OCI-LY3 (cell line): ENCODE data around the gene ARHGEF28.

Source experiments
- H2AFZ ChIP-seq: fragments of 200-600, 300-600 bp; shearing (Covaris generic); 2 replicates; pipeline ENCODE4 v1.6.0; 2014; ENCODE audit warnings: antibody characterized with exemption, low read depth, low read length
- H3K27ac ChIP-seq: fragments of 200-600, 300-600 bp; sonication (generic); 2 replicates; pipeline ENCODE4 v1.5.1; 2014; ENCODE audit warnings: mild to moderate bottlenecking, low read length, moderate library complexity, mixed read lengths
- H3K27me3 ChIP-seq: fragments of 200-600, 300-600 bp; sonication (generic); 2 replicates; pipeline ENCODE4 v1.6.1; 2014; ENCODE audit warnings: low read depth, low read length, mixed read lengths
- H3K36me3 ChIP-seq: fragments of 200-600, 300-600 bp; sonication (generic); replicated peaks from 2 replicates; pipeline ENCODE3; 2014; ENCODE audit warnings: low read depth, low read length, mixed read lengths
- H3K4me1 ChIP-seq: fragments of 300-600, 200-600 bp; sonication (generic); 2 replicates; pipeline ENCODE4 v1.6.1; 2014; ENCODE audit warnings: low read length, mixed read lengths
- H3K4me2 ChIP-seq: fragments of 200-600, 300-600 bp; sonication (generic); 2 replicates; pipeline ENCODE4 v1.6.1; 2014; ENCODE audit warnings: low read length, mixed read lengths
- H3K4me3 ChIP-seq: fragments of 300-600, 200-600 bp; sonication (generic); 2 replicates; pipeline ENCODE4 v1.5.1; 2014; ENCODE audit warnings: antibody characterized with exemption, mild to moderate bottlenecking, low read length, moderate library complexity
- H3K79me2 ChIP-seq: fragments of 300-600, 200-600 bp; shearing (Covaris generic); 2 replicates; pipeline ENCODE4 v1.6.1; 2014; ENCODE audit warnings: mild to moderate bottlenecking, low read length, mixed read lengths
- H3K9ac ChIP-seq: fragments of 300-600, 200-600 bp; shearing (Covaris generic); 2 replicates; pipeline ENCODE4 v1.6.0; 2014; ENCODE audit warnings: mild to moderate bottlenecking, low read length, moderate library complexity
- H3K9me3 ChIP-seq: fragments of 200-600, 300-600 bp; shearing (Covaris generic); 2 replicates; pipeline ENCODE4 v1.6.1; 2014; ENCODE audit warnings: low read length, mixed read lengths; ENCODE audit not compliant: insufficient read depth
- H4K20me1 ChIP-seq: fragments of 200-600, 300-600 bp; sonication (generic); 2 replicates; pipeline ENCODE4 v1.6.1; 2016; ENCODE audit warnings: low read length, mixed read lengths; ENCODE audit not compliant: insufficient read depth
- EZH2phosphoT487 ChIP-seq: fragments of 200-600 bp; shearing (Covaris generic); IDR thresholded peaks from 2 replicates; pipeline ENCODE4 v1.6.1; 2018; ENCODE audit warnings: antibody characterized with exemption, mixed run types, low read depth
- TF ChIP-seq, protein P1 (sequence below): fragments of 200-600, 300-600 bp; sonication (generic); IDR thresholded peaks from 2 replicates; pipeline ENCODE4 v1.5.1; 2014; ENCODE audit warnings: antibody characterized with exemption, low read length, low read depth

ARHGEF28 gene

DNA sequence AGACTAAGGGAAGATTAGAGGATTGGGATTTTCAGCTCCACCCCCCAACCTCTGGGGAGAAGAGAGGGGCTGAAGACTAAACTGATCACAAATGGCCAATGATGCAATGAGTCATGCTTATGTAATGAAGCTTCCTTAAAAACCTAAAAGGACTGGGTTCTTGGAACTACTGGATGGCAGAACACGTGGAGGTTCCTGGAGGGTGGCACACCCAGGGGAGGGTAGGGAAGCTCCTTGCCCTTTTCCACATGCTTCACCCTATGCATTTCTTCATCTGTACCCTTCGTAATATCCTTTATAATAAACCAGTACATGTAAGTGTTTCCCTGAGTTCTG, 48.6 kb downstream of the ARHGEF28 start:
- Histone ChIP-seq H3K27me3 (no peaks in the 10 kb centered on the region), H3K4me3 (no peak overlapping the region), H3K79me2 (no peaks in the 10 kb centered on the region), H4K20me1 (no peaks in the 10 kb centered on the region), H3K9me3 (no peaks in the 10 kb centered on the region), H3K4me1 (no peaks in the 10 kb centered on the region), H3K9ac (no peak overlapping the region), H3K4me2 (no peak overlapping the region), H3K27ac (no peak overlapping the region), H2AFZ (no peak overlapping the region), H3K36me3 (no peaks in the 10 kb centered on the region)
- TF ChIP-seq EZH2phosphoT487, result no peak
- TF ChIP-seq, protein P1, sequence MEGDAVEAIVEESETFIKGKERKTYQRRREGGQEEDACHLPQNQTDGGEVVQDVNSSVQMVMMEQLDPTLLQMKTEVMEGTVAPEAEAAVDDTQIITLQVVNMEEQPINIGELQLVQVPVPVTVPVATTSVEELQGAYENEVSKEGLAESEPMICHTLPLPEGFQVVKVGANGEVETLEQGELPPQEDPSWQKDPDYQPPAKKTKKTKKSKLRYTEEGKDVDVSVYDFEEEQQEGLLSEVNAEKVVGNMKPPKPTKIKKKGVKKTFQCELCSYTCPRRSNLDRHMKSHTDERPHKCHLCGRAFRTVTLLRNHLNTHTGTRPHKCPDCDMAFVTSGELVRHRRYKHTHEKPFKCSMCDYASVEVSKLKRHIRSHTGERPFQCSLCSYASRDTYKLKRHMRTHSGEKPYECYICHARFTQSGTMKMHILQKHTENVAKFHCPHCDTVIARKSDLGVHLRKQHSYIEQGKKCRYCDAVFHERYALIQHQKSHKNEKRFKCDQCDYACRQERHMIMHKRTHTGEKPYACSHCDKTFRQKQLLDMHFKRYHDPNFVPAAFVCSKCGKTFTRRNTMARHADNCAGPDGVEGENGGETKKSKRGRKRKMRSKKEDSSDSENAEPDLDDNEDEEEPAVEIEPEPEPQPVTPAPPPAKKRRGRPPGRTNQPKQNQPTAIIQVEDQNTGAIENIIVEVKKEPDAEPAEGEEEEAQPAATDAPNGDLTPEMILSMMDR, result no peak

- H3K27me3 ChIP-seq, result no peaks in the 10 kb centered on the region
- no peaks in the 10 kb centered on the region for H3K79me2 ChIP-seq
- no peak overlapping the region for H3K4me2 ChIP-seq
- H3K9me3 ChIP-seq, result no peaks in the 10 kb centered on the region
- no peaks in the 10 kb centered on the region for H3K36me3 ChIP-seq
- no peaks in the 10 kb centered on the region for H3K4me1 ChIP-seq
- H2AFZ ChIP-seq, result no peak overlapping the region
- no peaks in the 10 kb centered on the region for H4K20me1 ChIP-seq
- TF ChIP-seq, protein P1, result no peak
- TF ChIP-seq EZH2phosphoT487, result no peak
- no peak overlapping the region for H3K4me3 ChIP-seq
- H3K9ac ChIP-seq, result no peak overlapping the region
- H3K27ac ChIP-seq, result no peak overlapping the region
Observed at GRCh38 chr5:73678322-73678740, 52.3 kb downstream of the ARHGEF28 start.

GRCh38 chr5:73678807-73679206, 52.8 kb downstream of the ARHGEF28 start:
- Histone ChIP-seq H3K4me3 (no peak overlapping the region), H3K36me3 (no peaks in the 10 kb centered on the region), H3K27me3 (no peaks in the 10 kb centered on the region), H3K4me2 (no peak overlapping the region), H3K9me3 (no peaks in the 10 kb centered on the region), H3K79me2 (no peaks in the 10 kb centered on the region), H2AFZ (no peak overlapping the region), H3K27ac (no peak overlapping the region), H4K20me1 (no peaks in the 10 kb centered on the region), H3K4me1 (no peaks in the 10 kb centered on the region), H3K9ac (no peak overlapping the region)
- TF ChIP-seq EZH2phosphoT487, result no peak

GRCh38 chr5:73682176-73682575, 56.2 kb downstream of the ARHGEF28 start:
- Histone ChIP-seq H3K79me2 (no peaks in the 10 kb centered on the region), H3K36me3 (no peaks in the 10 kb centered on the region), H3K9ac (no peak overlapping the region), H3K27ac (no peak overlapping the region), H3K27me3 (no peaks in the 10 kb centered on the region), H3K9me3 (no peaks in the 10 kb centered on the region), H4K20me1 (no peaks in the 10 kb centered on the region), H3K4me1 (no peaks in the 10 kb centered on the region), H3K4me3 (no peak overlapping the region), H3K4me2 (no peak overlapping the region), H2AFZ (no peak overlapping the region)
- TF ChIP-seq, protein P1, result no peak
- TF ChIP-seq EZH2phosphoT487, result no peak

- no peak overlapping the region for H3K27ac ChIP-seq
- no peaks in the 10 kb centered on the region for H3K27me3 ChIP-seq
- TF ChIP-seq EZH2phosphoT487, result no peak
- TF ChIP-seq, protein P1, result no peak
- no peak overlapping the region for H3K4me2 ChIP-seq
- H3K4me3 ChIP-seq, result no peak overlapping the region
- H3K79me2 ChIP-seq, result no peaks in the 10 kb centered on the region
- no peaks in the 10 kb centered on the region for H3K36me3 ChIP-seq
- peaks cover 4% of the 10 kb centered on the region for H3K4me1 ChIP-seq
- no peak overlapping the region for H2AFZ ChIP-seq
- no peak overlapping the region for H3K9ac ChIP-seq
- H3K9me3 ChIP-seq, result no peaks in the 10 kb centered on the region
- no peaks in the 10 kb centered on the region for H4K20me1 ChIP-seq
Observed at GRCh38 chr5:73684691-73685090, 58.7 kb downstream of the ARHGEF28 start.
